NCI-H128 (cell line): Measurements from ENCODE around the gene CPNE5.

Experiments used
- DNase-seq: peaks from one replicate; lab custom pipeline; 2025; ENCODE audit not compliant: unreplicated experiment; lab: John Stamatoyannopoulos, UW

CPNE5 gene

DNA sequence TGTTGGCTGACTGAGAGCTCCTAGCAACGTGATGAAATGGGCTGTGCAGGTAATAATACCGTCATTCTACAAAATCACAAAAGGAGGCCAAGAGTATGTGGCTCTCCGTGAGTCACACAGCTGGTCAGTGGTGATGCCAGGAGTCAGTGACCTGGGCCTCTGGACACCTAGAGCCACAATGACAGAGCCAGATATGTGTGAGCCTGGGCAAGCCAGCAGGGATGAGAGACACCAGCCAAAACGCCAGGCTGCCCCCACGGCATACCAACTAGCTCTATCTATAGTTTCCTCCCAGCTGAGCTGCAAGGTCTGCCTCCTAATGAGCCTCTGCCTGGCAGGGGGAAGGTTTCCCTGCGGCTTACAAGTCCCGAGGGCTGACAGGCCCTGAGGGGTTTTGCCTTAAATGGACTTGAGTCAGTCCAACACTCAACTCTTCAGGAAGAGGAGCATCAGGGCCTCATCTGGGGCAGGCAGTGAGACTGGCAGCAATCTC lies 70.0 kb downstream of the CPNE5 start:
- DNase-seq = no peak

DNA sequence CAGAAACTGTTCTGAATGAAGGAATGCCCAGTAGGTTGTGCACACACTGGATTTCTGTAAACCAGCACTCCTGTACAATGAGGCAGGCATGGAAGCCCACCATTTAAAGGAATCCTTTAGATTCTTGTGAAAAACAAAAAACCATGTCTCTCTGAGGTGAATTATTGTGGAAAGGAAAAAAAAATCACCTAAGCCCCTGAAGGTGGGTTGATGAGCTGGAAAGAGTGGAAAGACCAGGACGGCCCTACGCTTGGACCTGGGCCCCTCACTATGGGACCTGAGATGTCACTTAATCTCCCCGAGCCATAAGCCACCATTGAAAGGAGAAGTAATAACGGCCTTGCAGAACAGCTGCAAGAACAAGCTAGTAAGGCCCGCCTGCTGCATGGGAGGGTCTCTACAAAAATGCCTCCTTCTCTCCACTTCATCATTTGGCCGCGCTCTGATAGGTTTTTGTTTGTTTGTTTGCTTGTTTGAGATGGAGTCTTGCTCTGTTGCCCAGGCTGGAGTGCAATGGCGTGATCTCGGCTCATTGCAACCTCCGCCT lies 72.8 kb downstream of the CPNE5 start:
- no peak for DNase-seq

DNA sequence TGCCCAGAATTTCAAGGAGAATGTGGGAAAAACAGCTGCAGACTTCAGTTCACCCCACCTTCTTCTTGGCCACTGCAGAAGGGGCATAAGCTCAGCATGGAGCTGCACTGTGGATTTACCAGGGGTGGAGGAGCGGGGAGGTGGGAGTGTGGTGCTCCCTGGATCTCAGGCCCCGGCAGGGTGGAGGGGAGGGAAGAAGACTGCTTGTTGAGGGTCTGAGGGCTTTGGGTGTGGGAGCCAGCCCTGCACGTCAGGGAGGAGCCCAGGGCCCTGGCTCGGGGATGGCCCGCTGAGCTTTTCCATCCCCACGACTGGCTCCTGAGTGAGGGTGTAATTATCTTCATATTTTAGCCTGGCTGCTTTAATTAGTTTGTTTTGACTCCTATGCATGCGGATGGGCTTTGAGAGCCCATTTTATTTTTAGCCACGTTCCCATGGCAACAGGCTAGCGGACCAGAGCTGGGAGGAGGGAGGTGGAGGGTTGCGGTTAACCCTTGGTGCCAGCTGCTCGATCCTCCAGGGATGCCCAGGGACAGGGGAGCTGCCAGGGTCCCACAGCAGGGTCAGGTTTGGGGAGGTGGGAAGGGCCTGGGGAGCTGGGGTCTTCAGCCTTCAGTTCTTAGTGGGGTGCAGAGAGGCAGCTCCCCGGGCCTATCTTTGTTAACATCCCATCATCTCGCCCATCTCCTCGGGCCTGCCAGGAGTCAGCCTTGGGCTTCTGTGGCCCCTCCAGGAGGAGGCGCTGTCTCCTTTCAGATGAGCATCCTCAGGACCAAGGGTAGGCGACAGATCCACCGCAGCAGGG lies 73.4 kb downstream of the CPNE5 start:
- DNase-seq = peak; percentile 77

DNA sequence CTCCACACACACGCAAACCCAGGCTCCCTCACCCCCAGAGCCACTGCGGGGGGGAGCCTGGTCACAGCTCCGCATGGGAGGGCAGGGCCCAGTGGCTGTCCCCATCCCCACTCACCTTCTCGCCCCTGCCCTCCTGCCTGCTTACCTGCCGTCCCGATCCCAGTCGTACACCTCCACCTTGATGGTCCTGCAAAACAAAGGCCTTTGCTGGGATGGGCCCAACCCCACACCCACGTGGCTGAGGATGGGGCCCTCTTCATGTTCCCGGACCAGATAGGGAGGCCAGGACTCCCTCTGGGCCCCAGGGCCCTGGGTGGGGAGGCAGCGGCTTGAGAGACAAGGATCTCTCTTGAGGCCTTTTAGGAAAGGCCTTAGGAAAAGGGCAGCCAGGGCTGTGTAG lies 74.1 kb downstream of the CPNE5 start:
- no peak for DNase-seq

DNA sequence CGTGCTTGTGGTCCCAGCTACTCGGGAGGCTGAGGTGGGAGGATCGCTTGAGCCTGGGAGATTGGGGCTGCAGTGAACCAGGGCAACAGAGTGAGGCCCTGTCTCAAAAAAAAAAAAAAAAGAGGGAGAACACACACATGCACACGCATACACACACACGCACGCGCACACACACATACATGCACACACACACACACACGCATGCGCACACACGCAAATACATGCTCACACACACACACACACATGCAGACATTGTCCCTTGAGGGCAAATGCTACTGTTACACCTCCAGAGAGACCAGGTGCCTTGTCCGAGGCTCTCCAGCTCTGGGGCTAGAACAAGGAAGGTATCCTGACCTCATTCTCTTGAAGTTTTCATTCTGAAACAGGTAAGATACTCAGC lies 77.1 kb downstream of the CPNE5 start:
- DNase-seq = no peak

DNA sequence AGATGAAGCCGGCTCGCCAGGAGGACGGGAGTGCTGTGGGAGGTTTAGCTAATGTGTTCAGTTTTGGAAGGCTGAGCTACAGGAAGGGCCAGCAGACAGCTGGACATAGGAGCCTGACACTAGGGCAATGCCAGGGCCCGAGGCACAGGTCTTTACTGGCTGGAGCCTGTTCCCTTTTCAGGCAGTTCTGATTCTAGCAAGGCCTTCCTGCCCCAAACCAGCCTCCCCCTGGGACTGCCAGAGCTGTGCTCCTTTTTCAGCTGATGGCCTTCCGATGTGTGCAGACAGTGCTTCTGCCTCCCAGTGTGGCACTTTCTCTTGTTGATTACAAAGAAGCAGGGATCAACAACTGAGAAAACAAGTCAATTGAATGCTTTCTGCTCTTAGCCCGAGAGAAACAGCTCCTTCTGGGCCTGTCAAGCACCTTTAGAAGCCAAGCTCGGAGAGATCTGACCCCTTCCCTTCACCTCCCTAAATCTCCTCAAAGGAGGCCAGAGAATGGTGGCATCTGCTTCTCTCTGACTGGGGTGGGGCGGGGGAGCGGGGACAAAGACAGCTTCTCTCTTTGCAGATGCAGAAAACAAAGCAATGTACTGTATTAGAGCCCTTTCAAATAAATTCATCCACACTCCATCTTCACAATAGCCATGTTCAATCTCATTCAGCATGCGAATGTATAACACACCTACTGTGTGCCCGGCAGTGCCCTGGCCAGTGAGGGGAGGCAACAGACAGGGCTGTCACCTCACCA lies 78.4 kb downstream of the CPNE5 start:
- no peak for DNase-seq

DNA sequence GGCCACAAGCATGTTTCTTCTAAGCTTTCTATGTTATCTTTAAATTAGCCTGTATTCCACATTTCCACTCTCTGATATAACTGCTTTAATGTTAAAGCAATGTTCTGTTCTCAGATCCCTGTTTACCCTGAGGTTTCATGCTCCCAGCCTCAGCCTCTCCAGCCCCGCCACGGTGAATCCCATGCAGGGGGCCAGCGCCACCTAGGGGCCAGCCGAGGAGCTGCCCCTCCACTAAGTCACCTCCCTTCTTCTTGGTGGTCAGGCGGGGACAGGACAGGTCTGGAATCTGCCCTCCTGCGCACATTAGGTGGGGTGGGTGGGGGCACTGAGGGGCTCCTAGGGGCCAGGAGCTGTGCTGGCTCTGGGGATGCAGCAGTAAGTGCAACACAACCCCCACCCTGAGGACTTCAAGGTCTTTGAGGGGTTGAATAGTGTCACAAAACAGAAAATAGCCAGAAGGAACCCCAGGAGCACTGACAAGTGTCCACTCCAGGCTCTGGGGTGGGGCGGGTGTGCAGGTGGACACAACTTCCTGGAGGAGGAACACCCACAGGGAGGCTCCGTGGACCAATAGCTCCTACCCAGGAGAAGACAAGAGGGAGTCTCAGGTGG lies 80.0 kb downstream of the CPNE5 start:
- DNase-seq = peak; percentile 48

DNA sequence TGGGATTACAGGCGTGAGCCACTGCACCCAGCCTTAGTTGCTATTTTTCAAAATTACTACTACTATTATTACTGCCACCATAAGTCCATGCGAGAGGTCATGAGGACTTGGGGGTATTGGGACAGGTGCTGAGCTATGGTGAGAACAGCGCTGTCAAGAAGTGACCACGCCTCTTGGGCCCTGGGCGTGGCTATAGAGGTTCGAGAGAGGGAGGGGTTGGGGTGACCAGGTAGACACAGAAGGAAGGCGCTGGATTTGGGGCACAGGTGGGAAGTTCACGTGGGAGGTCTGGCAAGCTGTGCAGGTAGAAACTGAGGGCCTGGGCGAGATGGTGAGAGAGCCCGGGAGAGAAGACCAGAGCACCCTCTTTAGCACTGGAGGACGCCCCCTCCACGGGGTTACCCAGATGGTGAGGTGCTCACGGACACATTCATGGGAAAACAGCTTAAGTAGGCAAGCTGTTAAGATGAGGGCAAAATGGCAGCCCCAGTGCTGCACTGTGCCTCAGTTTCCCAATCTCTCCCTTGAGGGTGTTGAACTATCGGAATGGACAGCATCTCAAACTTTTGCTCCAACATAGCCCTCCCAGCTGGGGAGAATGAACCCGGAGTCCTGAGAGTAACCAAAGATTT lies 80.6 kb downstream of the CPNE5 start:
- no peak for DNase-seq

DNA sequence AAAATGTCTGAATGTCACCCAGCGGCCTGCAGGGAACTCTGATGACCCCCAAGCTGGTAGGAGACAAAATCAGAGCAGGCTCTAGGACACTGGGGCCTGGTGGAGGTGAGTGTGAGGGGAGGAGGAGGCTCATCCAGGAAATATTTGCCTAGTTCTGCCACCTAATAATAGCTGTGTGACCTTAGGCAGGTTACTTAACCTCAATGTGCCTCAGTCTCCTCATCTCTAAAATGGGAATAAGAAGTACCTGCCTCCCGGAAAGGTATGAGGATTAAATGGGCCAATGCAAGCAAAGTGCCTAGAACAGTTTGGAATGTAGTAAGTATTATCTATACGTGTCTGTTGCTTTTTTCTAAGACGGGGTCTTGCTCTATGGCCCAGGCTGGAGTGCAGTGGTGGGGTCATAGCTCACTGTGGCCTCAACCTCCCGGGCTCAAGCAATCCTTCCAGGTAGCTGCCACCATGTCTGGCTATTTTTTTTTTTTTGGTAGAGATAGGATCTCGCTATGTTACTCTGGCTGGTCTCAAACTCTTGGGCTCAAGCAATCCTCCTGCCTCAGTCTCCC lies 81.2 kb downstream of the CPNE5 start:
- no peak for DNase-seq

DNA sequence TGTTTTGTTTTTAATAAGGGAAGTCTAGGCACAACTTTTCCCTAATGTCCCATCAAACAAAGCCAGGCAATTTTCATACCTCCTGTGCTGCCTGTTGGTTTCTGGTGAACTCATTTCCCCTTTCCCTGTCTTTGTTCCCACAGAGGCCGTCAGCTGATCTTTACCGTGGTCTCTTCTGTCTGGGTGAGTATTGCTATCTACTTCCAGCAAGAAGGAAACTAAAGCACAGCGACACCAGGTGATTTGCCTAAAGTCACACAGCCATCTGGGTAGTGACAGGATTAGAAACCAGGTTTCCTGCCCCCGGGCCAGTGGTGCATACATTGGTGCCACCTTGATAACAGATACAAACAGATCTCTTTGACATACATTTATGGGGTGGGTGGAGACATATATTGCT lies 82.0 kb downstream of the CPNE5 start:
- no peak for DNase-seq

DNA sequence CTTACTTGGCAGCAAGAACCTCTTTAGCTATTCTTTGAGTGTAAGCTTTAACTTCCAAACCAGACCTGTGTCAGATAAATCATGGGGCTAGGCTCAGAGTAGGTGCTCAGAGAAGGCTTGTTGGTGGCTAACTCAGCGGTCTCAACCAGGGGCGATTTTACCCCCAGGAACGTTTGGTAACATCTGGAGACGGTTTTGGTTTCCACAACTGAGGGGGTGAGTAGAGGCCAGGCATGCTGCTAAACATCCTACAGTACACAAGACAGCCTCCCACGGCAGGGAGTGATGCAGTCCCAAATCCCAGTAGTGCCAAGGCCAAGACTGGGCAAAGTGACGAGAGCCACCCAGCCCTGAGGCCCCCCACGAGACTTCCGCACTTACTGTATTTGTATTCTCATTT lies 82.5 kb downstream of the CPNE5 start:
- DNase-seq = no peak

DNA sequence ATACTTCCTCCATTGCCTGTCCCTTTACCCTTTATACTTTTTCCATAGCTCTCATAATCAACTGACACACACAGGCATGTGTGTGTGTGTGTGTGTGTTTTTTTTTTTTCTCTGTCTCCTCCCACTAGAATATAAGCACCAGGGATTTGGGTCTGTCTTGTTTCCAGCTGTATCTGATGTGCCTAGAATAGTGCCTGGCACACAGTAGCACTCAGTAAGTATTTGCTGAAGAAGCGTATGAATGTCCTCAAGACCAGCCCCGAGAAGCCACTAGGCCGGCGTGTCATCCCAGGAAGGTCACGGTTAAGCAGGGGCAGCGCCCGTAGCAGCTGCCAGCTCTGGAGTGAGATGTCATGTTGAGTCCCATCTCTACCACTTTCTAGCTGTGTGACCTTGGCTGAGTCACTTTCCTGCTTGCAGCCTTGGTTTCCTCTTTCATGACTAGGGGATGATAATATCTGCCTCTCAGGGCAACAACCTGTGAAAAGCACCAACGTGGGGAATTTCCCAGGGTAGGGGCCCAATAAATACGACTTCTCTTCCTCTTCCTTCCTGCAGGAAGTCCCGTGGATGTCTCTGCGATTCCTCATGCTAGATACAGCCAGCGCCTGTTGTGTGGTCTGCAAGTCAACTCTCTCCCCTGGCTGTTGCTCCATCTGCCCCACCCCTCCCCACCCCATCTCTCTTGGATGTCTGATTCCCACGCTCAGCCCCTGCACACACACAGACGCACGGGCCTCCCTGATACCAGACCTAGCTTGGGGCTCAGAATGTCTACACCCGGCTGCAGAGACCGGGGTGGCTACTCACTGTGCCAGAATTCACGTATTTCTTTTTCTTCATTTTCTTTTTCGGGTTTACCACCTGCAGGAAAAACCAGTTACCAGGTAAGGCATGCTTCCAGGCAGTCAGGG lies 83.6 kb downstream of the CPNE5 start:
- no peak for DNase-seq

DNA sequence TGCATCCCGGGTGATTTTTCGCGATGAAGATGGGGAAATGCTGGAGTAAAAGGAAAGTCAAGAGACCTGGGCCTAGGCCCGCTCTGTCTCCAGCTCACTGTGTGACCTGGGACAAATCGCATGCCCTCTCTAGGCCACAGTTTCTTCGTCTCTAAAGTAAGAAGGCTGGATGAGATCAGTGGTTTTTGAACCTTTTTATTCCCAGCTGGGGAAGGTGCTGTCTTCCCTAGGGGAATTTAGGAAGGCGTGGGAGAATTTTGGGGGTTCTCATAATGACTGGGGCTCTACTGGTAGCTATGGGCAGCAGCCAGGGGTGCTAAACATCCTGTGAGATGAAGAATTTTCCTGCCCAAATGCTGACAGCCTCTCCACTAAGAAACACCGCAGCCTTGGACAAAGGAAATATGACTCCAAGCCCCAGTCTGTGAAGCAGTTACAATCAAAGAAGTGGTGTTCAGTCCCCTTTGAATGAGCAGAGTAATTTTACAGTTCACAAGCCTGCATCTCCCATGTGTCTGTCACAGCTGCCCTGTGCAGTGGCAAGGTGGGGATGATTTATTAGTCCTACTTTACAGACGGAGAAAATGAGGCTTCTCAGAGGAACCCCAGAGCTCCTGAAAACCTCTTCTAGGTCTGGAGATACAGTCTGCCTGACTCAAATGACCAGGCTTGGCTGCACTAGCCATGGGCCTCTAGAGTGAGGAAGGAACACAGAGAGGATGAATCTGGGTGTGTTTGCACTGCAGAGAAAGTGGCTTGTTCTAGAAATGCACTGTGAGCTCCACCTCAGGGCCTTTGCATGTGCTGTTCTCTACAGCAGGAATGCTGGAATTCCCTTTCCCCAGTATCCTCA lies 84.4 kb downstream of the CPNE5 start:
- no peak for DNase-seq

DNA sequence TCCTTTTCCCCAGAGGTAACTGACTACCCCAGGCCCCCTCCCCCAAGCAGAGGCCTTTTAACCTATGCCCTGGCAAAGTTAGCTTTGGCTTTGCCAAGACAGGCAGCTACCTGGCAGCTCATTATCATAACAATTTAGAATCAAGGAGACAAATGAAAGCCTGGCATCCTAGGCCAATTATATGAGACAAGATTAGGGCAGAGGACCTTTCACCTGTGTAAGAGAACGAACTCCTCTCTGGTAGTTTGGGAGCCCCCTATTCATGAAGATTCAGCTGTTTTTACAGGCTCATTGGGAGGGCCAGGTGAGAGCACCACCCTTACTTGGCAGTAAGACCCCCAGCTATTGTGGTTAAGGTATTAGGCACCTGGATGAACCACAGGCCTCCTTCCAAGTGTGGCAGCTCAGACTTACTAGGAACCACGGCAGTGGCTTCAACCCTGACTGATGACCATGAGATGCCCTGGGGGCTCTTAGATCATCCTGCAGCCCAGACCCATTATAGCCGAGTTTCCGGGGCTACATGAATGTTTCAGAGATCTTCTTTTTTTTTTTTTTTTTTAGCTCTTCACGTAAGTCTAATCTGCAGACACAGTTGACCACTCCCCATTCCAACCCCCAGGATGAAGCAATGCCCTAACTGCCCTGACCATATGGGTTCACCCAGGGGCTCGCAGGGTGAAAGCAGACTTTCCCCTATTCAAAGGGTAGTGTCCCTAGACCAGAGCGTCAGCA lies 85.4 kb downstream of the CPNE5 start:
- DNase-seq = no peak

DNA sequence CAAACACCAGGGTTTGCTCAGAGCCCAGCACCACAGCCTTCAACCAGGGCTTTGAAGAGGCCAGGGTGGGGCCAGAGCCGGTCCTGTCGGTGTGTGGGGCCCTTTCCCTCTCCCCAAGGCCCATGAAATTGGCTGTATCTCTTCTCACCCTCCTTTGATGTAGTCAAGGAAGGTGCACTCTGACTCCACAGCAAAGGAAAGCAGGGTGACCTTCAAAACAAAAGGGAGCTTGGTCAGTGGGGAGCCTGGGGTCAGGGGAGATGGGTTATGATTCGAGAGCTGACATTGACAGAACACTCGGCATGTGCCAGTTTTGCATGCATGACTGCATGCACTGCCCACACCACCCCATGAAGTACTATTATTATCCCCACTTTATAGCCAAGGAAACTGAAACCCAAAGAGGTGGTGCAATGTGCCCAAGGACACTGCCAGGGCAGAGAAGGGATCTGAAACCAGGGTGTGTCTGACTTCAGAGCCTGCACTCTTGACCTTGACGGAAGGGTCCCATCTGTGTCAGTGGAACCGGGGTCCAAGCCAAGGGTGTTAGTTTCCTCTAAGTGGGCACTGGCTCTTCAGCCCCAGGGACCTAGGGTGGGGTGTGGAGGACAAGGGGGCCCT lies 86.2 kb downstream of the CPNE5 start:
- no peak for DNase-seq

DNA sequence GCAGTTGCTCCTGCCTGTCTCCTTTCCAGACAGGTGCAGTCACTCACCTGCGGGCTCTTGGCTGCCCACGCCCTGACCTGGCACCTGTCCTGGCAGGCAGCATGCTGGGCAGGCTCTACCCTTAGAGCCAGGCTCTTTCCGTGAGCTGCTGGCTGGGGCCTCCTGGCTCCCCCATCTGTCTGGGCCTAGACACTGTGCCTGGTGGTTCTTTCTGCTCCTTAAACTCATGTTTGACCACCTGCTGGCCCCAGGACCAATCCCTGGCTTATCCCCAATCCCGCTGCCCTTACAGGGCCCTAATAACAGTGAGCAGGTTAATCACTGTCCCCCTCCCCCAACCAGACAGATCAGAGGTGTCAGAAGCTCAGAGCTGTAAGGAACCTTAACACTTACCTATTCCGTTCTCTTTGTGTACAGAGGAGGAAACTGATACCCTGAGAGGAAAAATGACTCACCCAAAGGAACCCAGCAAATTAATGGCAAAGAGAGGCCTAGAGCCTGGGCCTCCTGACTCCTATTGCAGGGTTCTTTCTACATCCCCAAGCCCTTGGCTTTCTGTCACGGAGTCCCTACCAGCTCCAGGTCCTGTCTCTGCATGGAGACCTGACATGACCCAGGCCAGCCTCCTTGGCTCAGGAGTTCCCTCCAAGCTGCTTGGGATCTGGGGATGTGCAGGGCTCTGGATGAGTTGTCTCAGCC lies 86.9 kb downstream of the CPNE5 start:
- no peak for DNase-seq

DNA sequence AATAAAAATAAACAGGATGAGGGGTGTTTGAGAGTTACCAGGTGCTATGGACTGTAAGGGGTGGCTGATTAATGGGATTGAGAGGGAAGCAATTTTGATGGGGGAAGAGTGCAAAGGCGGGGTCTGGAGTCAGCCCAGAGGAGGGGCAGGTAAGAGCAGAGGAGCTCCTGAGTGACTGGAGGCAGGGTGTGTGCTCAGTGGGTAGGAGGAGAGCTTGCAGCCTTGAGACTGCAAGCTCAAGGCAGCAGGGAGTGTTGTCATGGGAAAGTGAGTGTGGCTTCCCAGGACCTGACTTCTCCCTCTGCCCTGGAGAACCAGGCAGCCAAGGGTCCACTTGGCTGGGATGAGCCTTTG lies 87.4 kb downstream of the CPNE5 start:
- no peak for DNase-seq
